NCI-H1436 treated with DMSO at 0.1 percent for 48 hours (cell line): ENCODE measurements around the gene HLA-DPA1.
"Not testable (repeated sequence)": the region's sequence is repeated elsewhere in the genome, so short reads cannot be mapped to it uniquely, and the experiment has no call there.

ENCODE experiments used
- DNase-seq: peaks from one replicate; lab custom pipeline; 2025; lab: John Stamatoyannopoulos, UW

HLA-DPA1 gene

GRCh38 chr6:33064723-33065122, 8.7 kb downstream of the HLA-DPA1 start:
- no peak for DNase-seq

GRCh38 chr6:33063435-33063834, 10.0 kb downstream of the HLA-DPA1 start:
- not testable (repeated sequence) for DNase-seq

- DNase-seq, result no peak
Observed at GRCh38 chr6:33061987-33062386, 11.5 kb downstream of the HLA-DPA1 start.

GRCh38 chr6:33057222-33058150, 16.0 kb downstream of the HLA-DPA1 start:
- DNase-seq, result no peak

GRCh38 chr6:33053230-33053629, 20.2 kb downstream of the HLA-DPA1 start:
- no peak for DNase-seq

- no peak for DNase-seq
Observed at GRCh38 chr6:33052627-33053026, 20.8 kb downstream of the HLA-DPA1 start.

- DNase-seq, result no peak
Observed at GRCh38 chr6:33050014-33050810, 23.2 kb downstream of the HLA-DPA1 start.

- no peak for DNase-seq
Observed at GRCh38 chr6:33049323-33050013, 24.0 kb downstream of the HLA-DPA1 start.

GRCh38 chr6:33040157-33040556, 33.3 kb downstream of the HLA-DPA1 start:
- no peak for DNase-seq

- no peak for DNase-seq
Observed at GRCh38 chr6:33036535-33036934, 36.9 kb downstream of the HLA-DPA1 start.

GRCh38 chr6:33034554-33034953, 38.9 kb downstream of the HLA-DPA1 start:
- no peak for DNase-seq

GRCh38 chr6:33030245-33030644, 43.2 kb downstream of the HLA-DPA1 start:
- DNase-seq, result no peak

- DNase-seq, result no peak
Observed at GRCh38 chr6:33029328-33030184, 43.9 kb downstream of the HLA-DPA1 start.

GRCh38 chr6:33028220-33028849, 45.1 kb downstream of the HLA-DPA1 start:
- DNase-seq, result no peak

- DNase-seq, result no peak
Observed at GRCh38 chr6:33024521-33024920, 48.9 kb downstream of the HLA-DPA1 start.

- no peak for DNase-seq
Observed at GRCh38 chr6:33023536-33023935, 49.9 kb downstream of the HLA-DPA1 start.

GRCh38 chr6:33021917-33022316, 51.5 kb downstream of the HLA-DPA1 start:
- no peak for DNase-seq

GRCh38 chr6:33019372-33019771, 54.1 kb downstream of the HLA-DPA1 start:
- DNase-seq, result no peak

GRCh38 chr6:33018904-33019303, 54.5 kb downstream of the HLA-DPA1 start:
- DNase-seq, result no peak

- DNase-seq, result no peak
Observed at GRCh38 chr6:33018418-33018817, 55.0 kb downstream of the HLA-DPA1 start.
